Measurements from ENCODE around the gene XRCC1.

DNA sequence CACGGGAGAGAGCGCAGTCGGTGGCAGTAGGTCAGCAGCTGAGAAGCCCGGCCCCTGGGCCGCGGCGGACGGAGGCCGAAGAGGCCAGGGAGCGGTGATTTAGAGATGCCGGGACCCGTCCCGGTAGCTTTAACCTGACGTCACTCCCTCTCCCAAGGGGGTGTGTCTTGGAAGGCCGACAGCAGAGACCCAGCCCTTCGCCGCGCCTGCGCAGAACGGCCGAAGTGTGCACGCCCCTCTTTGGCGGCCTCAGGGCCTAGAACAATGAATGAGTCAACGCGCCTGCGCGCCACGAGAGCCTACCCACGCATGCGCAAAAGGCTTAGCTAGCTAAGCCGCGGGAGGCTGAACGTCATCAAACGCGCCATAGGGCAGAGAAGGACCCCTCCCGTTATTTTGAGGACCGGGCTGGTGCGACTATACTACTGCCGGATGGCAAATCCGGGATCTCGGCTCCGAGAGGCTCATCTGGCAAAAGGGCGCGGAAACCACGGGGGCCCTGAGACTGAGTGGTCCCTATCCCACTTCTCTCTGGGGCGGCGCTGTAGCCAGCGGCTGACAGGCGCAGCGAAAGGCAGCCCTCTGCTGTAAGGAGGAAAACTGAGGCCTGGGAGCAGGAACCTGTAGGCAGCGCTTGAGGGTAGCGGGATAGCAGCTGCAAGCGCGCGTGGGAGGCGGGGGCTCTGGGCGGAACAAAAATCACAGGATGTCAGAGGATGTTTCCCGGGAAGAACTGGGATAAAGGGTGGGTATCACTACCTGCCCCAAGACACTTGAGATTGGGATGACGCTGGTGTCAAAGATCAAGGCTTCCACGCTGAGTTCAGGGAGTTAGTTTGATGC lies 20.9 kb upstream of the XRCC1 start, which contains the start of the genes IRGQ and ZNF576:
- TF ChIP-seq, protein P1, sequence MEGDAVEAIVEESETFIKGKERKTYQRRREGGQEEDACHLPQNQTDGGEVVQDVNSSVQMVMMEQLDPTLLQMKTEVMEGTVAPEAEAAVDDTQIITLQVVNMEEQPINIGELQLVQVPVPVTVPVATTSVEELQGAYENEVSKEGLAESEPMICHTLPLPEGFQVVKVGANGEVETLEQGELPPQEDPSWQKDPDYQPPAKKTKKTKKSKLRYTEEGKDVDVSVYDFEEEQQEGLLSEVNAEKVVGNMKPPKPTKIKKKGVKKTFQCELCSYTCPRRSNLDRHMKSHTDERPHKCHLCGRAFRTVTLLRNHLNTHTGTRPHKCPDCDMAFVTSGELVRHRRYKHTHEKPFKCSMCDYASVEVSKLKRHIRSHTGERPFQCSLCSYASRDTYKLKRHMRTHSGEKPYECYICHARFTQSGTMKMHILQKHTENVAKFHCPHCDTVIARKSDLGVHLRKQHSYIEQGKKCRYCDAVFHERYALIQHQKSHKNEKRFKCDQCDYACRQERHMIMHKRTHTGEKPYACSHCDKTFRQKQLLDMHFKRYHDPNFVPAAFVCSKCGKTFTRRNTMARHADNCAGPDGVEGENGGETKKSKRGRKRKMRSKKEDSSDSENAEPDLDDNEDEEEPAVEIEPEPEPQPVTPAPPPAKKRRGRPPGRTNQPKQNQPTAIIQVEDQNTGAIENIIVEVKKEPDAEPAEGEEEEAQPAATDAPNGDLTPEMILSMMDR (conservative IDR thresholded peaks at IDR 0.05 in 1 of 2, IDR thresholded peaks at IDR 0.05 in 1 of 2; ENCODE audit: extremely low read depth in 1 of 2, insufficient read depth in 1 of 2, low read depth in 1 of 2, low read length in 2 of 2) = no peak
- no peak for TF ChIP-seq EZH2 (IDR thresholded peaks at IDR 0.05; ENCODE audit: borderline replicate concordance, low read length)
